ENCODE data around the gene PDE6A.

PDE6A gene

GRCh38 chr5:149901511-149901910 is 43.1 kb downstream of the PDE6A start:
- TF ChIP-seq CTCF (IDR thresholded peaks at IDR 0.05; ENCODE audit: low read depth, low read length) = no peak

GRCh38 chr5:149900390-149900789 is 44.2 kb downstream of the PDE6A start:
- TF ChIP-seq CTCF (IDR thresholded peaks at IDR 0.05; ENCODE audit: low read depth, low read length) = no peak
- no peak overlapping the region for H3K4me3 ChIP-seq (ENCODE audit: low read depth, low read length)

More at GRCh38 chr5:149901511-149901910, 43.1 kb downstream of the PDE6A start:
- H3K4me3 ChIP-seq (ENCODE audit: low read depth, low read length) = no peak overlapping the region

- no peak overlapping the region for H3K4me3 ChIP-seq (ENCODE audit: low read depth, low read length)
- TF ChIP-seq CTCF (IDR thresholded peaks at IDR 0.05; ENCODE audit: low read depth, low read length) = no peak
These were observed 45.8 kb downstream of the PDE6A start for GRCh38 chr5:149898811-149899210.

- H3K4me3 ChIP-seq (ENCODE audit: low read depth, low read length) = no peak overlapping the region
- TF ChIP-seq CTCF (IDR thresholded peaks at IDR 0.05; ENCODE audit: low read depth, low read length) = no peak
These were observed 48.9 kb downstream of the PDE6A start for GRCh38 chr5:149895416-149896345.

- no peak for TF ChIP-seq CTCF (IDR thresholded peaks at IDR 0.05; ENCODE audit: low read depth, low read length)
- no peak overlapping the region for H3K4me3 ChIP-seq (ENCODE audit: low read depth, low read length)
These were observed 50.4 kb downstream of the PDE6A start for GRCh38 chr5:149894237-149894636.

- no peak overlapping the region for H3K4me3 ChIP-seq (ENCODE audit: low read depth, low read length)
- TF ChIP-seq CTCF (IDR thresholded peaks at IDR 0.05; ENCODE audit: low read depth, low read length) = no peak
These were observed 51.1 kb downstream of the PDE6A start for GRCh38 chr5:149893403-149893931.

GRCh38 chr5:149892594-149892993 is 52.0 kb downstream of the PDE6A start:
- no peak overlapping the region for H3K4me3 ChIP-seq (ENCODE audit: low read depth, low read length)
- TF ChIP-seq CTCF (IDR thresholded peaks at IDR 0.05; ENCODE audit: low read depth, low read length) = no peak
